ENCODE results near the gene XYLT1.

XYLT1 gene

GRCh38 chr16:17143546-17144419, 327.0 kb downstream of the XYLT1 start:
- DNase-seq = no peak

DNA sequence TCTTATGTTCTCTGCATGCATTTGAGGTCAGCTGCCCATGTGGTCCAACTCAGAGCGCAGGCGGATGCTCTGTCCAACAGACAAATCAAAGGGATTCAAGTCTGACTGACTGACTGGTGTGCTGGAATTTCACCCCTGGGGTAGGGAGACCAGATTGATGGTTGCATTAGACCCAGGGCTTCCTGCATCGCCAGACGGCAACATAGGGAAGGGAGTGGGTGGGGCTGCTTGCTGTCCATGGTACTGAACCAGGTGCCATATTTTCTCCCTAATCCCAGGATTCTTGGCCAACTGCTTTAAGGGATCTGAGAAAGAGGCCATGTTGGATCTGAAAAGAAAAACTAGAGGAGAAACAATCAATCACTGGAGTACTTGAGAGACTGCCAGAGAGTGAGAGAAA, 332.0 kb downstream of the XYLT1 start:
- no peak for DNase-seq

- DNase-seq = no peak
Observed at GRCh38 chr16:17135439-17135838, 335.3 kb downstream of the XYLT1 start.

DNA sequence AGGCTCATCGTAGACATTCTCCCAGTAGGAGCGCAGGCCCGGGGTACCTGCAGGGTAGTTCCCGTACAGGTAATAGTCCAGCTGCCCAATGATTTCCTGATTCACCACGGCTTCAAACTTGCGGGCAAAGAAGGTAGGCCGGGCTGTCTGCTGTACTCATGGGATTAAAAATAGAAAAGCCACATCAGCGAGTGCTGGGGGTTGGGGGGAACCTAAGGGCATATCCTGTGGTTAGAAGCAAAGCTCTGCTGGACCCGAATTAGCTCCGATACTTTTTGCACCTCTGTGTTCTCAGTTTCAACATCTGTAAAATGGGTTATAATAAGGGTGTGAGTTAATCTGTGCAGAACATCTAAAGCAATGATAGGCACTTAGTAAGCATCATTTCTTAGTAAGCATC, 336.2 kb downstream of the XYLT1 start:
- no peak for DNase-seq

DNA sequence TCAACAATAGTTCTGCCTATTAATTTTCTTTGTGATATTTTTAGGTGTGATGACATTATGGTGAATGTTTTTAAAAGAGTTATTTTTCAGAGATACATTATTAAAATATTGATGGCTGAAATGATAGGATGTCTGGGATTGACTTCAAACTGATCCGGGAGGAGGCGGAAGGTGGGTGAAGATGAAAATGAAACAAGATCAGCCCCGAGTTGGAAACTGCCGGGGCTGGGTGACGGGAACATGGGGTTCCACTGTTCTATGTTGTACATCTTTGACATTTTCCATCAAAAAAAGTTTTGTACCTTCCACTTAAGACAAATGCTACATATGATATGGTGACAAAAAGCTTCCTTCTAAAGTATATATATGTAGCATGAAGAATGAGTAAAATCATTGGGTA, 336.9 kb downstream of the XYLT1 start:
- no peak for DNase-seq

DNA sequence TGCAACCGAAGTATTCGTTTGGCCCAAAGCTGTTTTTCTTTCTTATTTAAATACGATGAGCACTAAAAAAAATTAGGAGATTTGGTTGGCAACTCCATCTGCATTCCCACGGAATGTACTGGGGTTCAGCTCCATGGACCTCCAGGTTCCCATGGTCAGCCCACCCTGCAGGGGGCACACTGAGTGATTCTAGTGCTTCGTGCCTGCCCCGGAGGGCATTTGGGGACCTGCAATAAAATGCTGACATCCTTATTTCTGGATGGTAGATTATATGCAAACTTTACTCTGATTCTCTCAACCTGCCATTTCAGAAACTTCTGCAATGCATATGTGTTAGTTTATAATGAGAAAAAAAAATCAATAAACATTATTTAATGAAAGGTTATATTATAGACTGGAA, 339.4 kb downstream of the XYLT1 start:
- DNase-seq = no peak

DNA sequence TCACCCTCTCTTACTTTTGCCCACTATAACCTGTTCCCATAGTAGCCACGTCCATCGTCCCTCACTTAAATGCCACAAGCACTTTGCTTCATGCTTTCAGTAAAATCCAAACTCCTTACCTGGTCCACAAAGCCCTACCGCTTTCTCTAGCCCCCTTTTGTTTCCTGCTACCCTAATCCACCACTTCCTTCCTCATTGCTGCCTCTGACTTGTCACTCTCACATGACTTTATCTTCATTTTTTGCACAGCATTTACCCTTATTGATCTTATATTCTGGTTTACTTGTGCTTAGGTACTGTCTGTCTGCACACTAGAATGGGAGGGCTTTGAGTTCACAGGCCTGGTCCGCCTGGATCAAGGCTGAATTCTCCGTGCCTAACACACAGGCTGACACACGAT, 340.0 kb downstream of the XYLT1 start:
- DNase-seq = no peak

DNA sequence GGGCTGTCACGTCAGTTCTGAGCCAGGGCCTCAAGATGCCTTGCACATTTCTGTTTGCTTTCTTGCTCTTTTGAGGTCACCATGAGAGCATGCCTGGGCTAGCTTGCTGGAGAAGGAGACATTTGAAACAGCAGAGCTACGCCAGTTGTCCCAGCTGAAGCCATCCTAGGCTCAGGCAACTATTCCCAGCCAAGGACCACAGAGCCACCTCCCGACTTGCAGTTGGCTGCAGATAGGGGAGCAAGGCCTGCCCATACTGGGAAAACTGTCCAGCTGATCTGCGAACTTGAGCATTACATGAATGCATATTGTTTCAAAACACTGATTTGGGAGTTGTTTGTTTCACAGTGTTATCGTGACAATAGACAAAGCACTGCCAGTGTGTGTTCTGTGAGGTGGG, 340.8 kb downstream of the XYLT1 start:
- DNase-seq = no peak

GRCh38 chr16:17128791-17129190, 342.0 kb downstream of the XYLT1 start:
- DNase-seq = no peak

DNA sequence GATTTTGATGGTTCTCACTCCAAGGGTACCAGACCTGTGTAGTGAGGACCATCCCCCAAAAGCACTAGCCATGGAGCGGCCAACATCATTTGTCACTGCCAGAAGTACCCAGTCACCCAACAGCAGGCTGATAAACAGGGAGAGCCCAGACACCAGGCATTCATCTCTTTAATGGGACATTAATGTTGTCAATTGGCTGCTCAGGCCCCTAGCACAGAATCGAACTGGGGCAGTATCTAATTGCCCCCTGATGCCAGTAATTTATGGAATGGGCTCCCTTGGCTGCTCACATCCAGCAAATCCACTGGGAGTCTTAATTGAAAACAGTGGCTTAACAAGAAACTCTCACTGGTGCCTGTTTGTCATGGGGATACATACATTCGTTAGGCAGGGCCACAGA, 344.6 kb downstream of the XYLT1 start:
- no peak for DNase-seq

DNA sequence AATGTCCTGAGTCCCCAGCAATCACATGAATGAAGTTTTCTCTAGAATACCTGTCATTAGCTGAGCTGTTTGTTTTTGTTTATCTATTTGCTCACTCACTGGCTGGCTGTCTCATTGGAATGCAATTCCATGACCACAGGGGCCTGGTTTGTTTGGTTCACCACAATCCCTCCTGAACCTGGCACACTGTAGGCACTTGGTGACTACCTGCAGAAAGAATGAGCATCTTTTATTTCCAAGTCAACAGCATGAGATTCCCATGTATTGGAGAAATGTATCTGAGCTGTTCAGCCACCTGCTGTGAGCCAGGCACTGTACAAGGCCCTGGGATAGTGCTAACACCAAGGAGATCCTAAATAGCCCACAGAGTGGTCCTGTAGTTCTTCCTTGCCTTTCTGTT, 345.1 kb downstream of the XYLT1 start:
- no peak for DNase-seq

- DNase-seq = no peak
Observed at GRCh38 chr16:17117906-17118577, 352.7 kb downstream of the XYLT1 start.

DNA sequence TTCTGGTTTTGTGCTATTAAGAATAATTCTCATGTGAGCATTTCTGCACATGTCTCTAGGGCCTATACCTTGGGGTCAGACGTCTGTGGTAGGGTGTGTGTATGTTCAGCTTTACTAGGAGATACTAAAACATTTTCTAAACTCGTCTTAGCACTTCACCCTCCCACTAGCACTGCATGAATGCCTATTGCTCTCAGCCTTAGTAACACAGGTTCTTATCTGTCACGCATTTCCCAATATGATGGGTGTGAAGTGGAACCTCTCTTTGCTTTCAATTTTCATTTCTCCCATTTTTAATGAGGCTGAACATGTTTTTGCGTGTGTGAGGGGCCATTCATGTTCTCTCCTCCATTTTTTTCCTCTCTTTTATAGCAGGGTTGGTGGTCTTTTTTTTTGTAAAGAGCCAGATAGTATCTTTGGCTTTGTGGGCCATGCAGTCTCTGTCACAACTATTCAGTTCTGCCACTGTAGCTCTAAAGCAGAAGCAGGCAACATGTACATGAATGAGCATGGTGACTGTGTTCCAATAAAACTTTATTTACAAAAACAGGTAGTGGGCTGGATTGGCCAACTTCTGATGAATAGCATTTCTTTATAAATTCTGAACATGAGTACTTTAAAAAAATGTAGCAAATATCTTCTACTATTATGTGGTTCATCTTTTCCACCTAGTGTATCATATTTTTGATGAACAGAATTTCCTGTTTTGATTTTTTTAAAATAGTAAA, 354.0 kb downstream of the XYLT1 start:
- no peak for DNase-seq

DNA sequence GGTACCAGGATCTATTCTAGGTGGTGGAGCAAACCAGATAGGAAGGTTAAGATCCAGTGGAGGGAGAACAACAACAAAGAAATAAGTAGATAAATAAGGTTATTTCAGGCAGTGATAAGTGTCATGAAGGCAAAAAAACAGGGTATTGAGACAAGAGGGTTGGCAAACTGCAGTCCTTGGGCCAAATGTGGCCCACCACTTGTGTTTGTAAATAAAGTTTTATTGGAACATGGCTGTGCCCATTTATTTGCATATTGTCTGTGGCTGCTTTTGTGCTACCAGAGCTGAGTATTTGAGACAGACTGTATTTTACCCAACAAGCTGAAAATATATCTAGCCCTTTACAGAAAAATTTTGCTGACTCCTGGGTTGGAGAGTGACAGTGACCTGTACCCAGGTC, 361.3 kb downstream of the XYLT1 start:
- no peak for DNase-seq

- no peak for DNase-seq
Observed at GRCh38 chr16:17108596-17108995, 362.2 kb downstream of the XYLT1 start.

DNA sequence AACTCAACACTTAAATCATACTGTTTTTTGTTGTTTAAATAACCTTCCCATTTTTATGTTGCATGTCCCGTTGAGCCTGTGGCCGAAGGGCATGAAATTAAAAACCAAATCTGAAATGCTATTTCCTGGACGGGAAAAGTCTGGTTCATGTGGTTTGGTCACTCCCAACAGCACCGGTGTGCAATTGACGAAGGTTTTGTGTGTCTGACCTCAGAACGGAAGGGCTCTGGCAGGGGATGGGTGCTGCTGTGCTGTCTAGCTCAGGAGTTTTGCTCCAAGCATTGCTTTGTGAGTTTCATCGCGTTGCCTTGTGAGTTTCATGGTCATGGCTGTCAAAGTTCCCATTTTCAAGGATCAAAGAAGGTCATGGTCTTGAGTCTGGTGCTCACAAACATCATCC, 363.3 kb downstream of the XYLT1 start:
- DNase-seq = no peak

DNA sequence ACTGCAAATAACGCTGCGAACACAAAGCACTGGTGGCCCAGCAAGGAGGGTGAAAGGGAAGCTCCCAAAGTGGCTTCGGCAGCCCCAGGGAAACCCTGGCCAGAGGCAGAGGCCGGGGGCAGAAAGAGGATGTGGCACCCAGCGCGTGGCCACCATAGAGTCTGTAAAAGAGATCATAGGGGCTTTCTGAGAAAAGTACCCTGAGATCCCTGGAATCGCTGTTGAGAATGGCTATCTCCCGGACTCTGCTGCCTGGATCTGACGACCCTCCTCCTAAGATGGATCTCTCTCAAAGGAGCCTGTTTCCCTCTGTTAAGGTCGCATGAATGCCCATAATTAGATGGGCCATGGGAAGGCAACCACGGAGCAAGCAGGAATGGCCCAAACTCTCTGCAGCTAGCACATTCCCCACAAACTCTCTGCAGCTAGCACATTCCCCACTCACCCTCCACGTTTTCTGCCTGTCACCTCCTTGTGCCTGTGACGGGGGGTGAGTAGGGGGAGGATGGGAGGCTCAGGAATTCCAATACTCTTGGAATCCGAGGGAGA, 364.4 kb downstream of the XYLT1 start:
- DNase-seq = no peak

- DNase-seq = no peak
Observed at GRCh38 chr16:17105239-17105797, 365.4 kb downstream of the XYLT1 start.

DNA sequence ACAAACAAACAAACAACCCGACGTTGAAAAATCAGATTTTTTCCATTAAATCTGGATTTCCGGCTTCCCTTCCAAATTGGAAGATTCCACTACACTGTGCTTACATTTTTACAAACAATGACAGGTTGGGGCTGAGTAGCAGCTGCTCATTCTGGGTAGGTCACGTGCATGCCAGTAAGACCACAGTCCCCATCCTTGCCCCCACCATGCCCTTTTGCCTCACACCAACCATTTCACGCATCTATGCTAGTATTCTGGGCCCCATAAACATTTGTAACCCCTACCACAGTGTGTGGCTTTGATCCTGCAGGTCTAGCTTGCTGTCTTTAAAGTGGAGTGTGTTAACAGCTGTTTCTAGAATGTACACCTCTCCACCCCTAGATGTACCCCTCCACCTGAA, 366.1 kb downstream of the XYLT1 start:
- no peak for DNase-seq

- DNase-seq = no peak
Observed at GRCh38 chr16:17103216-17103615, 367.5 kb downstream of the XYLT1 start.

DNA sequence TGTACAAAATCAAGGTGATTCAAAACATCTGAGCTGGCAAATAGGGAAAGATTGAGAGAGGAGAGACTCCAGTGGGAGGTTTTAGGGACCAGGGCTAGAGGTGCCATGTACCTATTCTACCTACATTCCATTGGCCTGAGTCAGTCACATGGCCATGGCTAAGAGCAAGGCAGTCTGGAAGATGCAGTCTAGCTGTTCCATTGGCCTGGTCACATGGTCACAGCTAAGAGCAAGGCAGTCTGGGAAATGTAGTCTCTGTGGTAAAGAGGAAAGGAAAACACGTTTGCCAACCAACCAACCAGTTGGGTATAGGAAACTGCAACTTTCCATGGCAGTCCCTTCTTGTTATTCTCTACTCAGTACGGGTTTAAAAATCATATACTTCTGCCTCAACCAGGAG, 369.1 kb downstream of the XYLT1 start:
- DNase-seq = no peak

DNA sequence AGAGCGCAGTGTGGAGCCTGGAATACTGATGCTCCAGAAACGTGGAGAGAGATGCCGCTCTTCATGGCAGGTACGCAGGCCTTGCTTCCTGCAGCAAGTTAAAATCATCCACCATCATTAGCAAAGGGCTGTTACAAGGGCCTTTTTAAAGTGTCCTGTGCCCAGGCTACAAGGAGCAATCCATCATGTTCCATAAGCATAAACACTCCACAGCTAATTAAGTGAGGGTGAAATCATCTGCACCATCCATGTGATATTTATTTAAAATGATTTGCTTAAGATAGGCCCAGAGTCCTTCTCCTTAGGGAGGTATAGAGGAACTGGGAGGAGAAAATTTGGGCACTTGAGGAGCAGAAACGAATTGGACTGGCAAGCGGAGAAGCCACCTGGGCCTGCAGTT, 372.1 kb downstream of the XYLT1 start:
- DNase-seq = no peak

GRCh38 chr16:17084130-17084529, 386.6 kb downstream of the XYLT1 start:
- no peak for DNase-seq

Measured in right kidney (tissue), 1 donor.